GM12878 (cell line): ENCODE measurements around the gene ARSI. TPM values are rescaled to one million over a fixed set of nuclear protein-coding genes. Genes with fewer than 3 reads are reported as not detected.

Experiments used
- ATAC-seq: fragments of 200-7000 bp; cut with Tn5 transposase; 3 replicates; pipeline ENCODE4 v1.9.1; 2020; ENCODE audit warnings: mild to moderate bottlenecking, moderate library complexity
- BruUV-seq: library from RNA; stranded (reverse); fragments of 400-500 nt; replicated peaks from 2 replicates; lab custom pipeline; 2021; lab: Mats Ljungman, UMichigan
- CTCF ChIA-PET: fragments of 300-600 bp; sonication (Branson Sonifier 250); formaldehyde crosslinking; extraction: SDS; loops from one replicate; lab custom pipeline; 2021; ENCODE audit warnings: inconsistent platforms; lab: Yijun Ruan, JAX
- POLR2A ChIA-PET: fragments of 350-600 bp; formaldehyde crosslinking; extraction: SDS; loops from one replicate; lab custom pipeline; 2021; ENCODE audit warnings: inconsistent platforms; lab: Charles Lee
- RAD21 ChIA-PET: fragments of 300-600 bp; sonication (Branson Sonifier 250); formaldehyde crosslinking; loops from one replicate; lab custom pipeline; 2023; ENCODE audit warnings: antibody characterized with exemption; ENCODE audit not compliant: unreplicated experiment; lab: Charles Lee
- SMC1A ChIA-PET: fragments of 300-600 bp; sonication (Branson Sonifier 250); formaldehyde crosslinking; loops from one replicate; lab custom pipeline; 2023; ENCODE audit not compliant: unreplicated experiment, uncharacterized antibody; lab: Charles Lee
- DNase-seq: peaks from one replicate; pipeline ENCODE4 v3.0.0-alpha.2; 2011; ENCODE audit warnings: low read depth, low spot score
- FAIRE-seq: peaks from 3 replicates; lab custom pipeline; 2011; peaks lifted over from hg19 to GRCh38; lab: Jason Lieb, UNC
- H2AFZ ChIP-seq: 2 replicates; pipeline ENCODE4 v1.6.0; 2011; ENCODE audit warnings: low read depth, low read length, control low read depth; ENCODE audit not compliant: control insufficient read depth
- H3K27ac ChIP-seq: 2 replicates; pipeline ENCODE4 v1.5.1; 2011; ENCODE audit warnings: control low read depth; ENCODE audit not compliant: control insufficient read depth, insufficient read depth
- H3K27me3 ChIP-seq, 2 experiments: replicated peaks in 1 of 2; 2 replicates each; pipeline versions ENCODE4 v1.6.0 to v1.6.1; 2011; ENCODE audit warnings: low read length in 1 of 2; ENCODE audit not compliant: control insufficient read depth in 2 of 2, insufficient read depth in 2 of 2
- H3K36me3 ChIP-seq, 2 experiments: 2 replicates each; pipeline ENCODE4 v1.5.1; 2011; ENCODE audit warnings: low read length in 1 of 2; ENCODE audit not compliant: control insufficient read depth in 2 of 2, insufficient read depth in 2 of 2
- H3K4me1 ChIP-seq: 2 replicates; pipeline ENCODE4 v1.6.1; 2011; ENCODE audit warnings: mild to moderate bottlenecking, low read length, moderate library complexity, mixed read lengths; ENCODE audit not compliant: control insufficient read depth, insufficient read depth
- H3K4me2 ChIP-seq: 2 replicates; pipeline ENCODE4 v1.6.0; 2011; ENCODE audit warnings: control low read depth; ENCODE audit not compliant: control insufficient read depth, insufficient read depth
- H3K4me3 ChIP-seq: fragments of 200-600 bp; sonication (generic); 2 replicates; pipeline ENCODE4 v1.5.1; 2016
- H3K79me2 ChIP-seq: 2 replicates; pipeline ENCODE4 v1.6.0; 2011; ENCODE audit warnings: low read length; ENCODE audit not compliant: control insufficient read depth, insufficient read depth
- H3K9ac ChIP-seq: 2 replicates; pipeline ENCODE4 v1.8.0; 2011; ENCODE audit warnings: low read length, control low read depth, mixed read lengths; ENCODE audit not compliant: control insufficient read depth, insufficient read depth
- H3K9me3 ChIP-seq: replicated peaks from 3 replicates; pipeline ENCODE4 v1.5.1; 2011; ENCODE audit warnings: mild to moderate bottlenecking, low read length; ENCODE audit not compliant: control insufficient read depth, insufficient read depth
- H4K20me1 ChIP-seq: 2 replicates; pipeline ENCODE4 v1.6.0; 2011; ENCODE audit not compliant: control insufficient read depth, insufficient read depth
- CHD4 ChIP-seq: fragments of 200-600 bp; sonication (generic); IDR thresholded peaks from 2 replicates; pipeline ENCODE4 v1.6.1; 2016; ENCODE audit warnings: mild to moderate bottlenecking
- E2F4 ChIP-seq: IDR thresholded peaks from 2 replicates; pipeline ENCODE4 v1.6.1; 2012; ENCODE audit warnings: low read depth, low read length, improper control_type of control experiment
- FOXM1 ChIP-seq: IDR thresholded peaks from 2 replicates; pipeline ENCODE4 v1.6.1; 2012; ENCODE audit warnings: low read depth, mild to moderate bottlenecking, inconsistent platforms, low read length, moderate library complexity
- HDAC2 ChIP-seq: fragments of 200-600 bp; sonication (generic); IDR thresholded peaks from 2 replicates; pipeline ENCODE4 v1.6.1; 2017
- MTA2 ChIP-seq: fragments of 450-650 bp; IDR thresholded peaks from 2 replicates; pipeline ENCODE4 v1.6.1; 2016; ENCODE audit warnings: low read depth, mild to moderate bottlenecking, moderate library complexity
- SRF ChIP-seq, 2 experiments: IDR thresholded peaks; 2 replicates each; pipeline ENCODE4 v1.6.1; 2011; ENCODE audit warnings: low read depth in 2 of 2, low read length in 2 of 2, mild to moderate bottlenecking in 1 of 2, moderate library complexity in 1 of 2
- SUZ12 ChIP-seq: fragments of 200-600 bp; sonication (generic); IDR thresholded peaks from one replicate; pipeline ENCODE4 v1.6.1; 2018; ENCODE audit warnings: antibody characterized with exemption, mild to moderate bottlenecking; ENCODE audit not compliant: unreplicated experiment
- TBL1XR1 ChIP-seq: IDR thresholded peaks from 2 replicates; pipeline ENCODE4 v1.6.1; 2012; ENCODE audit warnings: low read depth, low read length, improper control_type of control experiment
- WGBS: methylation state at CpG from one replicate; pipeline ENCODE4 v1.1.6; 2016; ENCODE audit warnings: low lambda C conversion rate; ENCODE audit not compliant: insufficient replicate concordance, insufficient coverage; ENCODE audit errors: missing lambda C conversion rate; 5-methylcytosine and 5-hydroxymethylcytosine counted together
- in situ Hi-C: fragments of 300-500 bp; cut with MboI; formaldehyde crosslinking; loops from 9 replicates; pipeline ENCODE4 v1.14.3; 2018; ENCODE audit warnings: mixed read lengths
- intact Hi-C: fragments of 100-400 bp; cut with micrococcal nuclease; formaldehyde crosslinking; loops from one replicate; pipeline ENCODE4 v1.14.2; 2022; ENCODE audit not compliant: unreplicated experiment
- polyA plus RNA-seq, 11 experiments: library from polyadenylated mRNA; depleted of rRNA in 4 of 11; unstranded in 6 of 11; stranded (reverse) in 5 of 11; fragments of >200 nt; fragmentation: Nextera tagmentation in 4 of 11; fragmentation: Illumina TruSeq in 1 of 11; extraction: Ambion mirVana in 4 of 11; extraction: Trizol in 1 of 11; gene quantifications; 1 replicate in 1 of 11; 2 replicates in 10 of 11; pipeline versions ENCODE4 v1.2.1 to v1.2.3, GENCODE V29; 2011 to 2016; ENCODE audit warnings: inconsistent platforms in 2 of 11, missing spikeins in 2 of 11, low read depth in 1 of 11
- total RNA-seq, 4 experiments: library from RNA; depleted of rRNA in 3 of 4; stranded (reverse); fragments of >200 nt in 3 of 4; fragmentation: Illumina TruSeq in 1 of 4; extraction: Trizol in 1 of 4; gene quantifications; 2 replicates each; pipeline versions ENCODE4 v1.2.1 to v1.2.3, GENCODE V29; 2013 to 2021
- TF ChIP-seq, protein P1 (sequence below): fragments of 450-650 bp; IDR thresholded peaks from 2 replicates; pipeline ENCODE4 v1.6.1; 2017; ENCODE audit warnings: mild to moderate bottlenecking, moderate library complexity

The ARSI gene
- total and polyA plus RNA-seq, 10 of the 15 experiments (the other 5 are each of a cell fraction or from before 2014, with no cell fraction given): not detected

DNA sequence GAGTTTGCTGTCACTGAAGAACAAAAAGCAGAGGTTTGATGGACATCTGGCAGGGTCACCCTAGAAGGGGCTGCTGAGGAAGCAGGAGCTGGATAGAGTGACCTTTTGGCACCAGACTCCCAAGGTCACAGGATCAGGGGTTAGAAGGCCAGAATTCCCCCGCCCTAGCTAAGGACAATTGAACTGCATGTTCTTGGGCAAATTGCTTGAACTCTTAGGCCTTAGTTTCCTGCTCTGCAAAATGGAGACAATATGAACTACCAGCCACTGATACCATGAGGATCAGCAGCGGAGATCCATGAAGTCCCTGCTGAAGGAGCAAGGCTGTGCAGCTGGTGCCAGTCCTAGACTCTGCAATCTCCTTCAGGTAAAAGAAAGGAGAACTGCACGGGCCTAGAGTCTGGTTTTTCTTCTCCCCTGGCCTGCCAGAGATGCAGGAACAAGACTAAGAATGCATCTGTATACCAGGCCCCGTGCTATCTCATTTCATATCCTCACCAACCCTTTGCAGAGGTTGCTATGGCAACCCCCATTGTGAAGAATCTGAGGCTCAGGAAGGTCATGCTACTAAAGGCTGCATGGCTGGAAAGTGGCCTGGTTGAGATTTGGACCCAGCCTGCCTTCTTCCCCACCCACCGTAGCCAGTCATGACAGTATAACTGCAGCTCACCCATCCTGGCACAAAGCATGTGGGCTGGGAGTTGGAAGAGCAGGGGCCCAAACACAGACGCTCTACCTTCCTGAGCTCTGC lies 46.9 kb downstream of the ARSI start:
- DNase-seq: no peak
- CTCF ChIA-PET: interaction anchor here (0.9 kb wide), 1 partner anchor 180 kb away, joined by 5 read pairs; no protein-coding TSS in a partner anchor
- Histone ChIP-seq H3K36me3 (no peaks in the 10 kb centered on the region), H3K79me2 (no peaks in the 10 kb centered on the region), H3K4me1 (no peaks in the 10 kb centered on the region), H3K9me3 (no peaks in the 10 kb centered on the region; the same call in 2 of the 3 replicates), H3K27me3 (peaks cover 2% of the 10 kb centered on the region in 2 experiments), H4K20me1 (no peaks in the 10 kb centered on the region), H3K4me3 (no peak overlapping the region), H3K4me2 (no peak overlapping the region), H3K27ac (no peak overlapping the region), H2AFZ (no peak overlapping the region), H3K9ac (no peak overlapping the region)
- 37% methylated on average over 6 of the region's 6 CpGs for WGBS
- no TSS peak for BruUV-seq
- no peak for FAIRE-seq
- SMC1A ChIA-PET: no interaction called here
- intact Hi-C loops: no loop called here
- RAD21 ChIA-PET: interaction anchor here (1.0 kb wide), 1 partner anchor 125 kb away, joined by 5 read pairs; no protein-coding TSS in a partner anchor
- no peak for ATAC-seq
- in situ Hi-C loops: no loop called here
- TF ChIP-seq SUZ12 (no peak), SRF (IDR thresholded peaks at IDR 0.05; ENCODE audit: low read depth in 2 of 2, low read length in 2 of 2) (no peak), FOXM1 (no peak), TBL1XR1 (no peak), CHD4 (no peak), HDAC2 (no peak), E2F4 (no peak), MTA2 (no peak)
- TF ChIP-seq, protein P1, sequence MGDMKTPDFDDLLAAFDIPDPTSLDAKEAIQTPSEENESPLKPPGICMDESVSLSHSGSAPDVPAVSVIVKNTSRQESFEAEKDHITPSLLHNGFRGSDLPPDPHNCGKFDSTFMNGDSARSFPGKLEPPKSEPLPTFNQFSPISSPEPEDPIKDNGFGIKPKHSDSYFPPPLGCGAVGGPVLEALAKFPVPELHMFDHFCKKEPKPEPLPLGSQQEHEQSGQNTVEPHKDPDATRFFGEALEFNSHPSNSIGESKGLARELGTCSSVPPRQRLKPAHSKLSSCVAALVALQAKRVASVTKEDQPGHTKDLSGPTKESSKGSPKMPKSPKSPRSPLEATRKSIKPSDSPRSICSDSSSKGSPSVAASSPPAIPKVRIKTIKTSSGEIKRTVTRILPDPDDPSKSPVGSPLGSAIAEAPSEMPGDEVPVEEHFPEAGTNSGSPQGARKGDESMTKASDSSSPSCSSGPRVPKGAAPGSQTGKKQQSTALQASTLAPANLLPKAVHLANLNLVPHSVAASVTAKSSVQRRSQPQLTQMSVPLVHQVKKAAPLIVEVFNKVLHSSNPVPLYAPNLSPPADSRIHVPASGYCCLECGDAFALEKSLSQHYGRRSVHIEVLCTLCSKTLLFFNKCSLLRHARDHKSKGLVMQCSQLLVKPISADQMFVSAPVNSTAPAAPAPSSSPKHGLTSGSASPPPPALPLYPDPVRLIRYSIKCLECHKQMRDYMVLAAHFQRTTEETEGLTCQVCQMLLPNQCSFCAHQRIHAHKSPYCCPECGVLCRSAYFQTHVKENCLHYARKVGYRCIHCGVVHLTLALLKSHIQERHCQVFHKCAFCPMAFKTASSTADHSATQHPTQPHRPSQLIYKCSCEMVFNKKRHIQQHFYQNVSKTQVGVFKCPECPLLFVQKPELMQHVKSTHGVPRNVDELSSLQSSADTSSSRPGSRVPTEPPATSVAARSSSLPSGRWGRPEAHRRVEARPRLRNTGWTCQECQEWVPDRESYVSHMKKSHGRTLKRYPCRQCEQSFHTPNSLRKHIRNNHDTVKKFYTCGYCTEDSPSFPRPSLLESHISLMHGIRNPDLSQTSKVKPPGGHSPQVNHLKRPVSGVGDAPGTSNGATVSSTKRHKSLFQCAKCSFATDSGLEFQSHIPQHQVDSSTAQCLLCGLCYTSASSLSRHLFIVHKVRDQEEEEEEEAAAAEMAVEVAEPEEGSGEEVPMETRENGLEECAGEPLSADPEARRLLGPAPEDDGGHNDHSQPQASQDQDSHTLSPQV: no peak
- POLR2A ChIA-PET: no interaction called here
